SK-N-MC (cell line): ENCODE measurements around the gene SPAG17.

Experiments used
- DNase-seq: peaks from one replicate; pipeline ENCODE4 v3.0.0-alpha.2; 2011; ENCODE audit warnings: low read depth, low spot score
- H3K27ac ChIP-seq: fragments of 200-600 bp; sonication (generic); 2 replicates; pipeline ENCODE4 v1.5.1; 2016; ENCODE audit warnings: mixed run types
- H3K36me3 ChIP-seq: fragments of 200-600 bp; sonication (generic); 2 replicates; pipeline ENCODE4 v1.6.1; 2017; ENCODE audit warnings: antibody characterized with exemption, low read length, mixed read lengths; ENCODE audit not compliant: insufficient read depth
- H3K4me3 ChIP-seq: fragments of 200-600 bp; sonication (generic); 2 replicates; pipeline ENCODE4 v1.5.1; 2016
- H3K9ac ChIP-seq: fragments of 200-600 bp; sonication (generic); 2 replicates; pipeline ENCODE4 v1.8.0; 2017; ENCODE audit warnings: mixed run types, mixed read lengths; ENCODE audit not compliant: insufficient read length
- H3K9me3 ChIP-seq: fragments of 200-600 bp; sonication (generic); 2 replicates; pipeline ENCODE4 v1.6.1; 2017; ENCODE audit warnings: low read depth, mild to moderate bottlenecking, antibody characterized with exemption, low read length, moderate library complexity, mixed read lengths
- EZH2 ChIP-seq: fragments of 200-600 bp; sonication (generic); IDR thresholded peaks from one replicate; pipeline ENCODE4 v1.6.1; 2017; ENCODE audit warnings: antibody characterized with exemption
- FOXP2 ChIP-seq: optimal IDR thresholded peaks from 2 replicates; pipeline ENCODE3; 2011; ENCODE audit warnings: mild to moderate bottlenecking, moderate library complexity; ENCODE audit not compliant: insufficient read depth; ENCODE audit errors: extremely low read length, control extremely low read depth
- POLR2AphosphoS5 ChIP-seq: IDR thresholded peaks from 2 replicates; pipeline ENCODE4 v1.6.1; 2012; ENCODE audit warnings: mild to moderate bottlenecking, low read depth, low read length, borderline replicate concordance

SPAG17 gene

DNA sequence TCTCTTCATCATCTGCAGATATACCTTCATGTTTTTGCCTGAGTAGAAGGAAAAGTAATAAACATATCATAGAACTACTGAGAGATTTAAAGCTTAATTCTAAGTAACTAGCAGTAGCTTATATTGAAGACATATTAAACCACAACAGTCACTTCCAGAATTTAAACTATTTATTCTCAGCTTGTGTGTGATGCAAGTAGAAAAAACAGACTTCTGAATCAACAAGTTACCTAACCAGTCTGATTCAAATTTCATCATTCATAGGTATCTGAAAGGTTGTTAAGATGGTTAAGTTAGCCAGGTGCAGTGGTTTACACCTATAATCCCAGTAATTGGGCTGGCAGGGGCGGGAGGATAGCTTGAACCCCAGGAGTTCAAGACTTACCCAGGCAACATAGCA is 41.9 kb downstream of the SPAG17 start:
- Histone ChIP-seq H3K9ac (no peak overlapping the region), H3K36me3 (no peaks in the 10 kb centered on the region), H3K9me3 (0 out of 2 replicates have a peak, but pooled peaks cover 3% of the 10 kb centered on the region), H3K27ac (no peak overlapping the region), H3K4me3 (no peak overlapping the region)
- no peak for TF ChIP-seq FOXP2
- no peak for TF ChIP-seq EZH2
- TF ChIP-seq POLR2AphosphoS5, result no peak
- no peak for DNase-seq

DNA sequence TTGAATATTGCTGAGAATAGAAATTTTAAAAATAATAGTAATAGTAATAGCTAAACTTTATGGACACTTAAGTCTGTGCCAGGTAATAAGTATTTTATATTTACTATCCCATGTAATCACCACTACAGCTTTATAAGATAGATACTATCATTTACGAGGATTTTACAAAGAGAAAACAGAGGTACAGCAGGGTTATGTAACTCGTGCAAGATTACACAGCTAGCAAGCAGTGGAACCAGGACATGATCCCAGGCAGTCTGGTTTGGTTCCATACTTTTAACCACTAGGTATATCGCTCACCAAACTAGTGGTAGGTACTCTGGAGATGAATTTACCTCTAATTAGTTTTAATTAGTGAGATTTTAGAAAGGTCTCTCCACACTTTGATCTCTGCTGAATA is 42.5 kb downstream of the SPAG17 start:
- TF ChIP-seq EZH2 (no peak), POLR2AphosphoS5 (no peak), FOXP2 (no peak)
- Histone ChIP-seq H3K9ac (no peak overlapping the region), H3K9me3 (0 out of 2 replicates have a peak, but pooled peaks cover 3% of the 10 kb centered on the region), H3K36me3 (no peaks in the 10 kb centered on the region), H3K27ac (no peak overlapping the region), H3K4me3 (no peak overlapping the region)
- no peak for DNase-seq

DNA sequence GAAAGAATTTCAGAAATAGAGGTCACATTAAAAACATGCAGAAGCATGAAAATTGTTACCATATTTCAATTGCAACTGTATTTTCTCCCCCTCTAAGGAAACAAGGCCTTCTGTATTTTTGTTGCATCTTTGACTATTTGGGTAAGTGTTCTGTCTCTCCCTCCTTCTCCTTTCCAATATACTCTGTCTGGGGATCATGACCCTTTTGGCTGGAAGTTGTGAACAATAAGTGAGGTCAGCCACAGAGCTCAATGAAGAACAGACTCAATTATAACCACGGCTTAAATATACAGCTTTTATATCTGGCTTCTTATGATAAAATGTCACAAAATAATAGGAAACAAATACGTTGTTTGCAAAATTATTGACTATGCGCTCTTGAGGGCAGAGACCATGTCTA is 47.1 kb downstream of the SPAG17 start:
- TF ChIP-seq FOXP2 (no peak), EZH2 (no peak), POLR2AphosphoS5 (no peak)
- no peak overlapping the region for H3K9ac ChIP-seq
- H3K36me3 ChIP-seq, result no peaks in the 10 kb centered on the region
- no peak overlapping the region for H3K4me3 ChIP-seq
- H3K9me3 ChIP-seq, result 0 out of 2 replicates have a peak, but pooled peaks cover 3% of the 10 kb centered on the region
- no peak overlapping the region for H3K27ac ChIP-seq
- no peak for DNase-seq

DNA sequence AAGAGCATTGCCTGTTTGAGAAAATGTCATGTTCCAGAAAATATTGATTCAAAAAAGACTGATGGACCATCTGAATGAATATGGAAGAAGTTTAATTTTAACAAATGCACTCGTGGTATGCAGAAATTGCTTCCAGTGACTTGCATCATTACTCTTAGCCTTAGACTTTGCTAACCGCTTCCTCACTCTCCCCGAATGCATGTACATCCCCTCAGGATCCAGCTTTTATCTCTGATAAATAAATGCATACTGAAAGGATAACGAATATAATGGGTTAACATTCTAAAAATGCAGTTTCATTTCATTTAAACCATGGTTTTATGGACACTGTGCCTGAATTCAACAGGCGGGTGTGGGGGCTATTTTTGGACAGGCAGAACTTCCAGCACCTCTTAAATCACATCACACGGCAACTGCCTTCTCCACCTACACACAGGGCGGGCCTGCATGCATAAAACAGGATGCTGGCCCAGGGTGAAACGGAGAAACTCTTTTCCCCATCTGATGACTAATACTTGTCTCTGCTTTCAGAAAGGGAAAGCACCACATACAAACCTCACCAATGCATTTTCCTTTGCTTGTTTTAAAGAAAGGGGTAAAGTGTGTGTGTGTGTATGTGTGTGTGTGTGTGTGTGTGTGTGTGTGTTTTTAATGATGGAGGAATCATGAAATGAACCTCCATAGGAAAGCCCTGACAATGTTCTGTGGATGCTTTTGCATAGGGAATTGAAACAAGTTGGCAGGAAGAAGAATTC is 48.7 kb downstream of the SPAG17 start:
- DNase-seq, result no peak
- H3K4me3 ChIP-seq, result no peak overlapping the region
- no peak overlapping the region for H3K27ac ChIP-seq

DNA sequence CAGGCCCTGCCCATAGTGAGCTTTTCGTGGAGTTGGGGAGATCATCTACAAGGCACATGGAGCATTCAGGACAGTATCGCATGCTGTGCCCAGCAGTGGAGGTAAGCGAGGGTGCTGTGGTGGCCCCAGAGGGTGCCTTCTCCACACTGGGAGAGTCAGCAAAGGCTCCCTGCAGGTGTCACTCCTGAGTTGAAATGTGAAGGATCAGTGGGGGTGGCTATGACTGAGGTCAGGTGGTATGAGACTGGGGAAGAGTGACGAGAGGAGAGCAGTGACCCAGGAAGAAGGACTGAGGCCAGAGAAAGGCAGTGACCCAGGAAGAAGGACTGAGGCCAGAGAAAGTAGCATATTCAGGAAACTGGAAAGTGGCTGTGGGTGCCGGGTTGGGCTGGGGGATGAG is 53.0 kb downstream of the SPAG17 start:
- H3K9me3 ChIP-seq, result no peaks in the 10 kb centered on the region
- TF ChIP-seq FOXP2 (no peak), POLR2AphosphoS5 (no peak), EZH2 (no peak)
- DNase-seq, result no peak
- no peak overlapping the region for H3K4me3 ChIP-seq
- H3K9ac ChIP-seq, result no peak overlapping the region
- no peak overlapping the region for H3K27ac ChIP-seq
- H3K36me3 ChIP-seq, result no peaks in the 10 kb centered on the region

More for the DNA sequence above, 48.7 kb downstream of the SPAG17 start:
- TF ChIP-seq POLR2AphosphoS5, result no peak
- Histone ChIP-seq H3K36me3 (no peaks in the 10 kb centered on the region), H3K9ac (no peak overlapping the region), H3K9me3 (0 out of 2 replicates have a peak, but pooled peaks cover 3% of the 10 kb centered on the region)

DNA sequence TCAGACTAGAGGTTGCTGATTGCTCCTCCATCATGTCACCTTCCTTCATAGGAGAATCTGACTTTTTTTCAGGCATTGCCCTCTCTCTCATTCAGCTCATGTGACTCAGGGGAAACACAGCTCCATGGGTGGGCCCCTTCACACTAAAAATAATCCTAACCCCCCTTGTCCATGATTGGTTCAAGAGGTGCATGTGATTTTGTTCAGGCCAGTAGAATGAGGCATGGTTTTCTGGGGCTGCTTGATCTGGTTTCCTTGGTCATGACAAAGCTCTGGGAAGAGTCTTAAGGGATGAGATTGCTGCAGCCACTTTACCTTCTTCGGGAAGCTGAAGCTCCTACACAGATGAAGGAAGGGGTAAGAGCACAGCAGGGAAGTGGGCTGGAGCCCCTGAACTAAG is 56.3 kb downstream of the SPAG17 start:
- DNase-seq, result no peak
- H3K36me3 ChIP-seq, result no peaks in the 10 kb centered on the region
- H3K4me3 ChIP-seq, result no peak overlapping the region
- no peaks in the 10 kb centered on the region for H3K9me3 ChIP-seq
- TF ChIP-seq FOXP2 (no peak), EZH2 (no peak), POLR2AphosphoS5 (no peak)
- H3K27ac ChIP-seq, result no peak overlapping the region
- no peak overlapping the region for H3K9ac ChIP-seq

DNA sequence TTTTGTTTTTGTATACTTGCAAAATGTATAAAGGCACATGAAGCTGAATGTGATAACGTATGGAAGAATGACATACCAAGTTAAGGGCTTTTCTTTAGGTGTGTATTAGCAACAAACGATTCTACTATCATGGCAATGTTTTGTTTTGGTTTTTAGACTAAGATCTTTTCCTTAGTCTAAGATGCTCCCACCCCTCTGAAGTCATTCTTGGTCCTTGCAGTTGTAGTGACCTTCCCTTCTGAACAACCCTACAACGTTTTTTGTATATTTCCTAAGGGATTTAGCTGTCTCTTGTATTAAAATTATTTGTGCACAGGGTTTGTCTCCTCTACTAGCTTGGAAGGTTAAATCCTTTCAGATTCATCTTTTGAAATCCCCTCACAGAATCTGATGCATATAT is 61.0 kb downstream of the SPAG17 start:
- no peak for DNase-seq
- TF ChIP-seq POLR2AphosphoS5, result no peak
- no peak overlapping the region for H3K4me3 ChIP-seq
- no peaks in the 10 kb centered on the region for H3K9me3 ChIP-seq
- no peak overlapping the region for H3K27ac ChIP-seq
- H3K9ac ChIP-seq, result no peak overlapping the region
- no peaks in the 10 kb centered on the region for H3K36me3 ChIP-seq

DNA sequence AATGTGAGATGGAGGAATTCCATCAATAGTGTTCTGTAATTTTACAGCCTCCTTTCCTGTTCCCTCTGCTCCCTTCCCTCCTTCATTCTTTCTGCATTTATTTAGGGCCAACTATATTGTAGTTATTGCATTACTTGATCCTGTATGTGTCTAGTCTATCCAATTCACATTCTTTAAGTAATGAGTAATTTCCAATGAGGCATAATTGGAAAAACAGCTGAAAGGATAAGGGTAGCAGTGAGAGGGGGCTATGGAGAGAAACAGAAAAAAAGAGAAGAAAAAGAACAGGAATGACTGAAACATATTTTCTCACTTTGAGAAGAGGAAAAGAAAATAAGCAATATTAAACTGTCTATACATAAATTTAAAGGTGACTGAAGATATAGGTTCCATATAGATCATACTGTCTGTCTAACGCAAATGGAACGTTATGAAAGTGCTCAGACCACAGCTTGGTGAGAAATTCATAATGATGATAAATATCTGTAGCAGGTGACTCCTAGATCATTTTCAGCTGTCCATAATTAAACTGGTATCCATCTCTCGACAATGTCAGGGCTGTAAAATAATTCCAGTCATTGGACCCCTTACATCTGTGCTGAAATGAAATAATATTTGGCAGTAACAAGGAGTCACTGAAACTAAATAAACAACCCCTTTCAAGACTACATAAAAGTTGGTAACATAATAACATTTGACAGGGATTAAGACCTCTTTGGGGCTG is 61.8 kb downstream of the SPAG17 start:
- DNase-seq, result no peak
- no peak overlapping the region for H3K9ac ChIP-seq
- H3K4me3 ChIP-seq, result no peak overlapping the region
- no peaks in the 10 kb centered on the region for H3K36me3 ChIP-seq
- no peaks in the 10 kb centered on the region for H3K9me3 ChIP-seq
- TF ChIP-seq EZH2 (no peak), FOXP2 (no peak), POLR2AphosphoS5 (no peak)
- H3K27ac ChIP-seq, result no peak overlapping the region
